IMR-90 (cell line): ENCODE measurements around the gene PRPSAP1. TPM values are rescaled to one million over a fixed set of nuclear protein-coding genes. Genes with fewer than 3 reads are reported as not detected.

Source experiments
- ATAC-seq: fragments of 200-7000 bp; cut with Tn5 transposase; 2 replicates; pipeline ENCODE4 v1.9.1; 2020; ENCODE audit warnings: low read depth, mild to moderate bottlenecking, moderate library complexity
- BruUV-seq: library from RNA; stranded (reverse); fragments of 400-500 nt; replicated peaks from 2 replicates; lab custom pipeline; 2021; lab: Mats Ljungman, UMichigan
- CTCF ChIA-PET: fragments of 300-600 bp; formaldehyde crosslinking; extraction: SDS; loops from one replicate; lab custom pipeline; 2021; ENCODE audit warnings: antibody characterized with exemption; lab: Yijun Ruan, JAX
- POLR2A ChIA-PET: fragments of 300-600 bp; sonication (Branson Sonifier 250); formaldehyde crosslinking; loops from one replicate; lab custom pipeline; 2022; ENCODE audit warnings: antibody characterized with exemption; ENCODE audit not compliant: unreplicated experiment; lab: Charles Lee
- DNase-seq: peaks from one replicate; pipeline ENCODE4 v3.0.0; 2013
- H2AFZ ChIP-seq: replicated peaks from 2 replicates; pipeline ENCODE3; 2013; ENCODE audit warnings: low read length, mild to moderate bottlenecking; ENCODE audit not compliant: poor library complexity
- H2AK5ac ChIP-seq: 2 replicates; pipeline ENCODE4 v1.6.1; 2013; ENCODE audit warnings: low read depth, low read length, inconsistent platforms
- H2AK9ac ChIP-seq: replicated peaks from 2 replicates; pipeline ENCODE3; 2013; ENCODE audit warnings: mild to moderate bottlenecking, low read depth, low read length, moderate library complexity; ENCODE audit not compliant: poor library complexity
- H2BK120ac ChIP-seq: 2 replicates; pipeline ENCODE4 v1.6.1; 2013; ENCODE audit warnings: low read depth, low read length, inconsistent platforms
- H2BK15ac ChIP-seq: 3 replicates; pipeline ENCODE4 v1.6.1; 2013; ENCODE audit warnings: low read depth, low read length, inconsistent platforms
- H2BK20ac ChIP-seq: 2 replicates; pipeline ENCODE4 v1.6.1; 2013; ENCODE audit warnings: low read depth, mild to moderate bottlenecking, inconsistent platforms, low read length, moderate library complexity
- H2BK5ac ChIP-seq: 2 replicates; pipeline ENCODE4 v1.6.1; 2013; ENCODE audit warnings: mild to moderate bottlenecking, low read depth, low read length, inconsistent platforms; ENCODE audit not compliant: poor library complexity, severe bottlenecking
- H3K14ac ChIP-seq: replicated peaks from 2 replicates; pipeline ENCODE4 v1.6.1; 2013; ENCODE audit warnings: low read depth, low read length, inconsistent platforms
- H3K18ac ChIP-seq: 2 replicates; pipeline ENCODE4 v1.6.1; 2013; ENCODE audit warnings: low read depth, low read length, control low read depth
- H3K23ac ChIP-seq: 2 replicates; pipeline ENCODE4 v1.6.1; 2013; ENCODE audit warnings: low read depth, low read length, inconsistent platforms
- H3K27ac ChIP-seq: 2 replicates; pipeline ENCODE4 v1.5.1; 2013; ENCODE audit warnings: mild to moderate bottlenecking, control low read depth, low read length; ENCODE audit not compliant: insufficient read depth
- H3K27me3 ChIP-seq: 2 replicates; pipeline ENCODE4 v1.6.1; 2013; ENCODE audit warnings: low read length; ENCODE audit not compliant: control insufficient read depth, insufficient read depth
- H3K36me3 ChIP-seq: 2 replicates; pipeline ENCODE4 v1.6.1; 2013; ENCODE audit warnings: low read length, mixed read lengths; ENCODE audit not compliant: control insufficient read depth, insufficient read depth
- H3K4ac ChIP-seq: 2 replicates; pipeline ENCODE4 v1.6.1; 2013; ENCODE audit warnings: low read depth, low read length, inconsistent platforms
- H3K4me1 ChIP-seq: 2 replicates; pipeline ENCODE4 v1.6.1; 2013; ENCODE audit warnings: low read length, mixed read lengths; ENCODE audit not compliant: control insufficient read depth, insufficient read depth
- H3K4me2 ChIP-seq: 2 replicates; pipeline ENCODE4 v1.6.1; 2013; ENCODE audit warnings: low read depth, mild to moderate bottlenecking, control low read depth, low read length, moderate library complexity
- H3K4me3 ChIP-seq: 2 replicates; pipeline ENCODE4 v1.5.1; 2013; ENCODE audit warnings: low read depth, mild to moderate bottlenecking, control low read depth, low read length, moderate library complexity; ENCODE audit not compliant: insufficient read depth
- H3K56ac ChIP-seq: 2 replicates; pipeline ENCODE4 v1.6.1; 2013; ENCODE audit warnings: low read length, inconsistent platforms; ENCODE audit not compliant: insufficient read depth; ENCODE audit errors: extremely low read depth
- H3K79me1 ChIP-seq, 2 experiments: 2 replicates each; pipeline ENCODE4 v1.6.1; 2013; ENCODE audit warnings: low read length in 2 of 2, inconsistent platforms in 1 of 2, low read depth in 1 of 2
- H3K9ac ChIP-seq: 2 replicates; pipeline ENCODE4 v1.6.1; 2013; ENCODE audit warnings: low read depth, low read length, control low read depth
- H3K9me1 ChIP-seq: 2 replicates; pipeline ENCODE4 v1.6.1; 2013; ENCODE audit warnings: low read length, inconsistent platforms; ENCODE audit not compliant: insufficient read depth
- H3K9me3 ChIP-seq: 2 replicates; pipeline ENCODE4 v1.6.1; 2013; ENCODE audit warnings: low read length; ENCODE audit not compliant: control insufficient read depth, insufficient read depth
- H4K20me1 ChIP-seq: 2 replicates; pipeline ENCODE4 v1.6.1; 2013; ENCODE audit warnings: low read length, inconsistent platforms; ENCODE audit not compliant: insufficient read depth
- H4K5ac ChIP-seq: 2 replicates; pipeline ENCODE4 v1.6.1; 2013; ENCODE audit warnings: mild to moderate bottlenecking, low read depth, low read length, control low read depth
- H4K8ac ChIP-seq, 2 experiments: 2 replicates each; pipeline ENCODE4 v1.6.1; 2013; ENCODE audit warnings: low read depth in 2 of 2, low read length in 2 of 2, control low read depth in 1 of 2, inconsistent platforms in 1 of 2
- H4K91ac ChIP-seq: 2 replicates; pipeline ENCODE4 v1.6.1; 2013; ENCODE audit warnings: low read depth, low read length, inconsistent platforms; ENCODE audit not compliant: insufficient read depth
- BHLHE40 ChIP-seq: fragments of 150-350 bp; IDR thresholded peaks from 2 replicates; pipeline ENCODE4 v1.6.1; 2016; ENCODE audit warnings: mild to moderate bottlenecking, low read depth, low read length
- CHD1 ChIP-seq: IDR thresholded peaks from 2 replicates; pipeline ENCODE4 v1.6.1; 2012; ENCODE audit warnings: low read depth, low read length, improper control_type of control experiment
- CTCF ChIP-seq: conservative IDR thresholded peaks from 2 replicates; pipeline ENCODE4 v1.5.1; 2012; ENCODE audit warnings: mild to moderate bottlenecking, low read depth, low read length, improper control_type of control experiment
- ELK1 ChIP-seq: fragments of 150-350 bp; IDR thresholded peaks from 2 replicates; pipeline ENCODE4 v1.6.1; 2016; ENCODE audit warnings: low read depth, mild to moderate bottlenecking, low read length, moderate library complexity, borderline replicate concordance
- FOS ChIP-seq: fragments of 150-350 bp; IDR thresholded peaks from 2 replicates; pipeline ENCODE4 v1.6.1; 2016; ENCODE audit warnings: low read depth, low read length
- MAFK ChIP-seq: IDR thresholded peaks from 2 replicates; pipeline ENCODE4 v1.6.1; 2012; ENCODE audit warnings: low read depth, low read length, improper control_type of control experiment
- MAZ ChIP-seq: IDR thresholded peaks from 2 replicates; pipeline ENCODE4 v1.6.1; 2012; ENCODE audit warnings: low read depth, mild to moderate bottlenecking, low read length, improper control_type of control experiment, moderate library complexity, borderline replicate concordance
- POLR2A ChIP-seq: IDR thresholded peaks from 2 replicates; pipeline ENCODE4 v1.6.1; 2012; ENCODE audit warnings: mild to moderate bottlenecking, low read depth, low read length
- RAD21 ChIP-seq: IDR thresholded peaks from 2 replicates; pipeline ENCODE4 v1.6.1; 2012; ENCODE audit warnings: low read length, improper control_type of control experiment
- WGBS, 2 experiments: methylation state at CpG; one replicate each; pipeline versions ENCODE4 v1.1.5 to v1.1.7; 2013; ENCODE audit warnings: missing lambda C conversion rate in 2 of 2; ENCODE audit not compliant: insufficient read length in 1 of 2; ENCODE audit errors: extremely low coverage in 2 of 2; 5-methylcytosine and 5-hydroxymethylcytosine counted together
- dilution Hi-C: fragments of 300-500 bp; cut with HindIII; formaldehyde crosslinking; loops from one replicate; pipeline ENCODE4 v1.14.3; 2018; ENCODE audit warnings: low sequenced_read_pairs; ENCODE audit not compliant: unreplicated experiment
- in situ Hi-C: fragments of 300-500 bp; cut with MboI; formaldehyde crosslinking; loops from 3 replicates; pipeline ENCODE4 v1.14.3; 2019; ENCODE audit warnings: low sequenced_read_pairs, inconsistent platforms, mixed read lengths
- intact Hi-C: fragments of 100-400 bp; cut with micrococcal nuclease; formaldehyde crosslinking; loops from 2 replicates; pipeline ENCODE4 v1.10.0; 2022
- polyA plus RNA-seq, 3 experiments: library from polyadenylated mRNA; depleted of rRNA; stranded (reverse); fragments of >200 nt; gene quantifications; 2 replicates each; pipeline ENCODE4 v1.2.3, GENCODE V29; 2012; ENCODE audit warnings: low replicate concordance in 1 of 3
- total RNA-seq: library from RNA; depleted of rRNA; stranded (reverse); fragments of >200 nt; gene quantifications from 2 replicates; pipeline ENCODE4 v1.2.3, GENCODE V29; 2012

PRPSAP1 gene
- total and polyA plus RNA-seq, 2 of the 4 experiments (the other 2 are of a cell fraction) = 34.4 to 48.6 TPM

GRCh38 chr17:76398523-76399174 is 44.9 kb upstream of the PRPSAP1 start:
- Histone ChIP-seq H2AK9ac (no peak overlapping the region), H3K23ac (no peak overlapping the region), H3K18ac (no peak overlapping the region), H2AFZ (no peak overlapping the region), H2BK15ac (no peak overlapping the region), H2BK120ac (no peak overlapping the region), H3K79me1 (peaks cover 0 to 8% of the 10 kb centered on the region in 2 experiments; a peak in 1 of 4 replicates), H3K4me2 (no peak overlapping the region), H2AK5ac (no peak overlapping the region), H3K56ac (no peak overlapping the region), H3K27ac (no peak overlapping the region), H3K4ac (no peak overlapping the region), H3K9ac (no peak overlapping the region), H3K4me3 (no peak overlapping the region), H4K91ac (no peak overlapping the region), H3K36me3 (peaks cover 77% of the 10 kb centered on the region), H4K20me1 (peaks cover 4% of the 10 kb centered on the region; the same call in 1 of the 2 replicates), H2BK5ac (no peak overlapping the region), H4K8ac (no peak overlapping the region), H3K14ac (no peak overlapping the region), H4K5ac (no peak overlapping the region), H3K4me1 (no peaks in the 10 kb centered on the region), H3K9me1 (peaks cover 8% of the 10 kb centered on the region; the same call in 1 of the 2 replicates), H3K9me3 (no peaks in the 10 kb centered on the region), H2BK20ac (no peak overlapping the region), H3K27me3 (no peaks in the 10 kb centered on the region)
- TF ChIP-seq ELK1 (no peak), POLR2A (no peak), MAFK (no peak), CHD1 (no peak), CTCF (no peak), FOS (no peak), RAD21 (no peak), MAZ (no peak), BHLHE40 (no peak)
- POLR2A ChIA-PET = no interaction called here
- peak; percentile 31 for ATAC-seq
- dilution Hi-C loops = no loop called here
- CTCF ChIA-PET = interaction anchor here (0.5 to 1.6 kb wide), 13 partner anchors 10 to 148 kb away, joined by 3 to 9 read pairs (median 4); no protein-coding TSS in a partner anchor
- intact Hi-C loops = loop anchor here (1.0 kb wide), 1 partner anchor 95 kb away; no protein-coding TSS in a partner anchor
- DNase-seq = no peak
- in situ Hi-C loops = loop anchor here (5.0 kb wide), 1 partner anchor 96 kb away; no protein-coding TSS in a partner anchor
- BruUV-seq = no TSS peak
- WGBS, 2 experiments = 82% methylated on average over 9 of the region's 20 CpGs; no CpG with 5 or more reads in 1 of the 2 experiments
